Cardiac muscle cell (in vitro differentiated cells and primary cell): ENCODE data around the gene PER1. TPM values are rescaled to one million over a fixed set of nuclear protein-coding genes. Genes with fewer than 3 reads are reported as not detected.

Experiments used
- DNase-seq, 2 donors: peaks; one replicate each; pipeline versions ENCODE4 v3.0.0 to v3.0.0-alpha.2; 2010 to 2017; ENCODE audit warnings: low read depth in 1 of 2, low spot score in 1 of 2
- H3K27ac ChIP-seq: fragments of 200-600 bp; sonication (generic); 2 replicates; pipeline ENCODE4 v1.5.1; 2016
- H3K27me3 ChIP-seq: fragments of 200-600 bp; sonication (generic); 2 replicates; pipeline ENCODE4 v1.6.0; 2016; ENCODE audit warnings: control low read depth
- H3K36me3 ChIP-seq: fragments of 200-600 bp; sonication (generic); 2 replicates; pipeline ENCODE4 v1.5.1; 2016; ENCODE audit warnings: control low read depth
- H3K4me1 ChIP-seq: fragments of 200-600 bp; sonication (generic); 2 replicates; pipeline ENCODE4 v1.8.1; 2017; ENCODE audit warnings: low read depth, mild to moderate bottlenecking, mixed run types
- H3K4me3 ChIP-seq: fragments of 200-600 bp; sonication (generic); 2 replicates; pipeline ENCODE4 v1.5.1; 2016; ENCODE audit warnings: mild to moderate bottlenecking
- H3K9me3 ChIP-seq: fragments of 200-600 bp; sonication (generic); 2 replicates; pipeline ENCODE4 v1.5.1; 2017; ENCODE audit warnings: low read depth, mild to moderate bottlenecking, control low read depth
- CTCF ChIP-seq: IDR thresholded peaks from 2 replicates; pipeline ENCODE4 v1.5.1; 2012; ENCODE audit warnings: low read depth, mild to moderate bottlenecking, low read length
- polyA plus RNA-seq: library from polyadenylated mRNA; unstranded; fragments of >200 nt; fragmentation: Nextera tagmentation; extraction: Ambion mirVana; gene quantifications from 2 replicates; pipeline ENCODE4 v1.2.1, GENCODE V29; 2016
- total RNA-seq: library from RNA; depleted of rRNA; stranded (reverse); fragments of >200 nt; gene quantifications from 2 replicates; pipeline ENCODE4 v1.2.3, GENCODE V29; 2016

The PER1 gene
- total and polyA plus RNA-seq, 2 experiments from 2014 or later, result 28.2 to 51.9 TPM

- peak in 1 of 2 donors; percentile 18 for DNase-seq
- no peaks in the 10 kb centered on the region for H3K9me3 ChIP-seq
- H3K4me3 ChIP-seq, result peak overlapping the region; percentile 64
- H3K27me3 ChIP-seq, result peaks cover 46% of the 10 kb centered on the region
- peaks cover 4% of the 10 kb centered on the region for H3K4me1 ChIP-seq
- H3K36me3 ChIP-seq, result no peaks in the 10 kb centered on the region
- no peak overlapping the region for H3K27ac ChIP-seq
- no peak for TF ChIP-seq CTCF
Observed at GRCh38 chr17:8122422-8122923, 29.7 kb downstream of the PER1 start.

DNA sequence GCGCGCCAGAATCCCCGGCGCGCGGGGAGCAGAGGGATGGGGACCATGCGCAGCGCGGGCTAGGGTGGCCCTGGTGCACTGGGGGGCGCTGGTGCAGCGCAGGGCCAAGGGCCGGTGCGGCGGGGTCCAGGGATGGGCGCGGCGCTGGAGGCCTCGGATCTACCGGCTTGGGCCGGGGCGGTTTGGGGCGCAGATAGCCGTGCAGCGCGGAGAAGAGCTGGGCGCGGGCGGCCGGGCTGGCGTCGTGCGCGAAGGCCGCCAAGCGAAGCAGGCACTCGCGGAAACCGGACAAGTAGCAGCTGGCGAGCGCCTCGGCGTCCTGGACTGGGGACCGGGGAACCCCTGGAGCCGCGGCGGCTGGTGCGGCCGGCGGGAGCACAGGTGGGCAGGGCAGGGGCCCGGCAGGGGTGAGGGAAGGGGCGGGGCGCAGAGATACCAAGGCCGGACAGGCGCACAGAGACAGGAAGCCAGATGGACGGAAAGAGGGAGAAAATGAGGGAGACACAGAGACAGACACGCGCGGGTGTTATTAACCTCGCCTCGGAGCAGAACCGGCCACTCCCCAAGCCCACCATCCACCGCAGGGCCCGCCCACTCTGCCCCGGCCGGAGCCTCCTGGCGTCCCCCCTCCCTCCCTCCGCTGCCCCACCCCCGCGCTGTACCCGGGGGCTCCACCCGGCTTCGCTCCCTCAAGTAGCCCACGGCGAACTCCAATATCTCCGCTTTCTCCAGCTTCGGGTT lies 30.4 kb downstream of the PER1 start:
- peak; percentile 42 for TF ChIP-seq CTCF
- peaks cover 53% of the 10 kb centered on the region for H3K27me3 ChIP-seq

DNA sequence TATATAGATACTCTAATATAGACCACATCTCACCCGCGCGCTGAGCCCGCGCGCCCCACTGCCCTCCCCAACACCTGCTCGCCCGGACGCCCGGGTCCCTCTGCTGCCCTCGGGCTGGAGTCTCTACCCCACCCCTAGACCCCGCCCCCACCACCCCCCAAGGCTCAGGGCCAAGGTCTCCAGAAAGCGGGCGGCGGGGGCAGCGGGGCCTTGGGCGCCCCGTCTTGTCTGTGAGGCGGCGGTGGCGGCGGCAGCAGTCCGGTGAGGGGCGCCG lies 30.9 kb downstream of the PER1 start:
- H3K27me3 ChIP-seq, result peaks cover 58% of the 10 kb centered on the region
- H3K4me3 ChIP-seq, result peak overlapping the region; percentile 64
- no peaks in the 10 kb centered on the region for H3K36me3 ChIP-seq
- no peak for DNase-seq
- H3K9me3 ChIP-seq, result no peaks in the 10 kb centered on the region
- no peak for TF ChIP-seq CTCF
- no peaks in the 10 kb centered on the region for H3K4me1 ChIP-seq
- H3K27ac ChIP-seq, result no peak overlapping the region

More for the DNA sequence above, 30.4 kb downstream of the PER1 start:
- H3K4me3 ChIP-seq, result peak overlapping the region; percentile 64
- no peaks in the 10 kb centered on the region for H3K36me3 ChIP-seq
- DNase-seq, result peak; percentile 66 to 93
- H3K9me3 ChIP-seq, result no peaks in the 10 kb centered on the region
- no peak overlapping the region for H3K27ac ChIP-seq
- peaks cover 1% of the 10 kb centered on the region for H3K4me1 ChIP-seq

DNA sequence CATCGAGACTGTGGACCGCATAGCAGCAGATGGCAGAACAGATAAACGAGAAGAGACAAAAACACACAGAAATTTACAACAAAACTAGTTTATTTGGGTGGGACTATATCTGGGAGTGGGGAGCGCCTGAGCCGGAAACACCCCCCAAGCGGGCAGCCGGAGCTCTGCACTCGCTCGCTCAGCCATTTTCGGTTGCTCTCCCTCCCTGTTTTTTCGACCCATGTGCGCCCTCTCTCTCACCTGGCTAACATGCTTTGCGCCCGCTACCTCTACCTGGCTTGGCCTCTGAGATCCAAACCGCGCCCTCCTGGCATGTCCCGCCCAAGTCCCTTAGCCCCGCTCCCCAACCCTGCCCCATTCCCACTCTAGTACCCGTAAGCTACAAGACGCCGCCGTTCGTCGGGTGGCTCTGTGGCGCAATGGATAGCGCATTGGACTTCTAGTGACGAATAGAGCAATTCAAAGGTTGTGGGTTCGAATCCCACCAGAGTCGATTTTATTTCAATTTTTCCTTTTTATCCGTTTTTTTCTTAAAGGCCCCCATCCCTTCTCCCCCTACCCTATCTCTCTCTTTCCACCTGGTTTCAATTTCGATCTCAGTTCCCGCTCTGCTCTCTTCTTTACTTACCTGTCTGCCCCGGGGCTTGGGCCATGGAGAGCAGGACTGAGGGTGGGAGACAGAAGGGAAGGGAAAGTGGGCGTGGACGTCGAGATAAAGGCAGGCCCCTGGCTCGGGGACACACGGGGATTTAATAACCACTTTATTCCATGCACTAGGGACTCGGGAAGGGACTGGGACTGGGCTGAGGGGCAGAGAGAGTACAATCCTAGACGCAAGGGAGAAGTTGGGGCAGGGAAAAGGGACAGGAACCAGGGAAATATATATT lies 31.4 kb downstream of the PER1 start:
- no peaks in the 10 kb centered on the region for H3K4me1 ChIP-seq
- no peak overlapping the region for H3K27ac ChIP-seq
- no peaks in the 10 kb centered on the region for H3K9me3 ChIP-seq
- peaks cover 63% of the 10 kb centered on the region for H3K27me3 ChIP-seq
- peak; percentile 27 for TF ChIP-seq CTCF
- peak overlapping the region; percentile 64 for H3K4me3 ChIP-seq
- peak; percentile 70 to 76 for DNase-seq
- H3K36me3 ChIP-seq, result no peaks in the 10 kb centered on the region

- Histone ChIP-seq H3K27ac (peak overlapping the region; percentile 58), H3K9me3 (no peaks in the 10 kb centered on the region), H3K4me1 (no peaks in the 10 kb centered on the region), H3K27me3 (peaks cover 65% of the 10 kb centered on the region), H3K36me3 (no peaks in the 10 kb centered on the region), H3K4me3 (peak overlapping the region; percentile 64)
- peak; percentile 88 to 94 for DNase-seq
- TF ChIP-seq CTCF, result no peak
Observed at GRCh38 chr17:8119581-8120519, 32.4 kb downstream of the PER1 start.
